Activated CD4-positive, alpha-beta T cell treated with anti-CD3 and anti-CD28 coated beads, Interleukin-2, amount 50 U/mL, for 16 hours (primary cell): ENCODE data around the gene PCED1B.
"Not testable (repeated sequence)": the region's sequence is repeated elsewhere in the genome, so short reads cannot be mapped to it uniquely, and the experiment has no call there.

Source experiments
- DNase-seq: peaks from one replicate; pipeline ENCODE4 v3.0.0-alpha.2; 2020

The PCED1B gene

DNA sequence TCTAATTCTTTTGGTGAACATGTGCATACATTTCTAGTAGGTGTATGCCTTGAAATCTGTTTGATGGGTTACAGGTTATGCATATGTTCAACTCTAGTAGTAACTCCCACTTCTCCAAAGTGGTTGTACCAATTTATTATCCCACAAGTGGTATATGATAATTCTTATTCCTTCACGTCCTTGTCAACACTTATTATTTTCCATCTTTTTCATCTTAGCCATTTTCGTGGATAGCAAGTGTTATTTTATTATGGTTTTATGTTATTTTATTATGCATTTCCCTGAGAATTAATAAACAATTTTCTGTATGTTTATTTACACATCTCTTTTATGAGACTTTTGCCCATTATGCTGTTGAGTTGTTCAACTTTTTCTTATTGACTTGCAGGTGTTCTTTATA, 11.6 kb downstream of the PCED1B start:
- DNase-seq = no peak

DNA sequence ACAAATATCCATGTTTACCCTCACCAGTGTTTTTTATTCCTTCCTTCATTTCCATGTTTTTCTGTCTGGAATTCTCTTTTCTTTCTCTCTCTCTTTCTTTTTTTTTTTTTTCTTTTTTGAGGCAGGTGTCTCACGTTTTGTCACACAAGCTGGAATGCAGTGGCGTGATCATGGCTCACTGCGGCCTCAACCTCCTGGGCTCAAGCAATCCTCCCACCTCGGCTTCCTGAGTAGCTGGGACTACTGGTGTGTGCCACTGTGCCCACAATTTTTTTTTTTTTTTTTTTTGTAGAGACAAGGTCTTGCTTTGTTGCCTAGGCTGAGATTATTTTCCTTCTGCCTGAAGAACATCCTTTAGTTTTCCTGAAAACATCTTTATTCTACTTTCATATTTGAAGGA, 15.4 kb downstream of the PCED1B start:
- DNase-seq = no peak

DNA sequence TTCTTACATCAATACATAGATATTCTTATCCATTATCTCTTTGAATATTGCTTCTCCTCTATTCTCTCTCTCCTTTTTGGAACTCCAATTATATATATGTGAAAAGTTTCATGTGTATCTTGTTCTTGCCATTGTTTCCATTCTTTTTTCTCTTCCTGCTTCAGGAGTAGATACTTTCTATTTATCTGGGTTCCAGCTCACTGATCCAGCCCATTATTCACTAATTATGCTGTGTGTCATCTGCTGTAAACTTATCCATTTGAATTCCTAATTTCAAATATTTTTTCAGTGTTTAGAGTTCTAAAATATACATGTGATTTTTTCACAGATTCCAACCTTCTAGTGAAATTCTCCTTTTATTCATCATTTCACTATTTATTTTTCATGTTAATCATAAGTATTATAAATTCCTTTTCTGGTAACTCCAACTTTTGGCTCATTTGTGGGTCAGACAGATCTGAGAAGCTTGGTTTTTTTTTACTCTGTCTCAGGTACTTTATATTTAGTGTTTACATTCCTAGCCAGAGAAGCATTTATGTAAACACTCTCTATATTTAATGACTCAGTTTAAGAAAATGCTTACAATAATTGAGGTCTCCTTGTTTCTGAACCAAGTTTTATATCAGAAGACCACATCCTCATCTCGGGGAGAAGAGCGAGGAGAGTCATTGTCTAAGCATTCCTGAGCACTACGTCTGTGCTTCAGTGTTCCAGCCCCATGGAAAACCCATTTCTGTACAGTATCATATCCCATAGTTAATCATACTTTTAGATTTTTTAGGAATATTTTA, 16.2 kb downstream of the PCED1B start:
- DNase-seq = no peak

DNA sequence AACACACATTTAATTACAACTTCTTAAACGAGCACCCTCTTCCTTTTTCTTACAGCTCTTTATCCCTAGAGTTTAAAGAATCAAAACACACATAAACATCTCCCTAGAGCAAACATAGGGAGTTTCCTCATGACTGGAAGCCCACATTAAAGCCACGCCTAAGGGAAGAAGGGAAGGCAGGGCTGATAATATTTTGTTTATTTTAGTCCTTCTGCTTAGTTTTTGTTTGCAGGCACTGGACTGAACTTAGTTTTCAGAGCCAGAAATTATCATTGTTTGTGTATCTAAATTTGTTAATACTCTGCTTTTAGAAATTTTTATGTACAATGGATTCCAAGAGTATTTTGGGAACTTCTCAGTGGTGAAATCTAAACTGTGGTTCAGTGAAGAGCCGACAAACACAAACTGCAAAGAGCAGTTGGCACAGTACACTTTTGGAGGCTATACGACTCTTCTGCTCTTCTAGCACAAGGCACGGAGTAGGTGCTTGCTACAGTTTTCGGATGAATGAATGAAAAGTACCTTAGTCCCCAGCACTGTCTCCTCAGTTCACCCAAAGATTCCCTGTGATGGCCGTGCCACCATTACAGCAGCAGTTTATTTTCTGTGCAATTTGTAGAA, 18.0 kb downstream of the PCED1B start:
- DNase-seq = no peak

DNA sequence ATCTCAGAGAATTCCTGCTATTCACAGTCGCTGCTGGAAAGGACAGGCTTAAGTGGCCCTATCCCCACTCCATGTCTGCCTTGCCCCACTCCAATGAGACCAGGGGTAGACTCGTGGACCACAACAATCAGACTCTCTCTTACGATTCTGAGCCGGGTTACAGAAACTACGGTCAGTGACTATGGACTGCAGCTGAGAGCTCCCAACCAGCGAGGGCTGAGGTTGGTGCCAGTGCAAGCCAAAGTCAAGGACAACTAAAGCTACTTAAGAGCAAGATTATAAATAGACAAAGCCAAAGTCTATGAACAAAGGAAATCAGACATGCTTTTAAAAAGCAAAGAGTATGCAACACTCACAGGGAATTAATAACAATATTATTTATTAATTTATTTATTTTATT, 18.7 kb downstream of the PCED1B start:
- no peak for DNase-seq

DNA sequence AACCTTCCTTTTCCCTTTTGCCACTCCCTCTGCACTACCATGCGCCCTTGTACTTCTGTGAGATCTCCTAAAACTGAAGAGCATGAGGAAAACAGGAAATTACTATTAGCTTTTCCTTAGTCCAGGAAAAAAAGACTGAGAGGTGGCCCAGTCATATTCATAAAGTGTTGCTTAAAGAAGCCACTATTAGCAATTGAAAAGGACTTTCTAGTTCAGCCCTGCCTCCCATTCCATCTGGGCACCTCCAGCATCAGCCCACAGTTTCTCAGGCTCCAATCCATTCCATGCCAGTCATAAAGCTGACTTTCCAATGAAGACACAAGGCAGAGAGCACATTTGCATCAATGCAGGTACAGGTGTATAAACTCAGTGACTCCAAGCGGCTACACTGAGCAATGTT, 20.2 kb downstream of the PCED1B start:
- DNase-seq = no peak

DNA sequence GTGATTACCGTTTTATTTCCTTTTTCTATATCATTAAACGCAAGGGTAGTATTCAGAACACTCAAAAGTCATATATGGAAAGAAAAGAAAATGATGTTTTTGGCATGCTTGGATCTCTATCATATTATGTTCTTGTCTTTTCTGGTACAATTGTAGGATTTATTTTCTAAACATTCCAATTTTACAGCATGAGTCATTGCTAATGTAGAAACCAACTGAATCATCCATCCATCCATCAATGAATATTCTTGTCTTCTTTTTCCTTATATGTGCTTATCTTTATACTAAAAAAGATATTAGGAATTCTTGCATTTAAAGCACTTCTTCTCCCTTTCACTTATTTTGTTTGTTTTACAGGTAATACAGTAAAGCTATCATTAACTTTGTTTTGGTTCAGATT, 20.7 kb downstream of the PCED1B start:
- DNase-seq = no peak

DNA sequence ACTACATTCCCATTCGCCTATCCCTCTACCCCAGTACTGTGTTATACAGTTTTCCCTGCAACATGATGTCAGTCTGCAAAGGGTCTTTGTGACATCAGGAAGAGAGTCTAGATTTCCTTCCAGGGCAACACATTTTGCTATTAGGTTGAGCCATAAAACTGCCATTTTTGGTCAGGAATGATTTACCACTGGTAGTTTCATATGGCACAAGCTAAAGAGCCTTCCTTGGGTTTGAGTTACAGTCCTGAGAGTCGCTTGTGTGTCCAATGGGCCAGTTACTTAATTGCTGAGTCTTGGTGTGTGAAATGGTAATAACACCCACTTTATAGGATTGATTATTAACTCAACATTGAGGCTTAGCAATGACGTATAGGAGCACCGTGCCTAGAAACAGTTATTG, 23.0 kb downstream of the PCED1B start:
- DNase-seq = no peak

DNA sequence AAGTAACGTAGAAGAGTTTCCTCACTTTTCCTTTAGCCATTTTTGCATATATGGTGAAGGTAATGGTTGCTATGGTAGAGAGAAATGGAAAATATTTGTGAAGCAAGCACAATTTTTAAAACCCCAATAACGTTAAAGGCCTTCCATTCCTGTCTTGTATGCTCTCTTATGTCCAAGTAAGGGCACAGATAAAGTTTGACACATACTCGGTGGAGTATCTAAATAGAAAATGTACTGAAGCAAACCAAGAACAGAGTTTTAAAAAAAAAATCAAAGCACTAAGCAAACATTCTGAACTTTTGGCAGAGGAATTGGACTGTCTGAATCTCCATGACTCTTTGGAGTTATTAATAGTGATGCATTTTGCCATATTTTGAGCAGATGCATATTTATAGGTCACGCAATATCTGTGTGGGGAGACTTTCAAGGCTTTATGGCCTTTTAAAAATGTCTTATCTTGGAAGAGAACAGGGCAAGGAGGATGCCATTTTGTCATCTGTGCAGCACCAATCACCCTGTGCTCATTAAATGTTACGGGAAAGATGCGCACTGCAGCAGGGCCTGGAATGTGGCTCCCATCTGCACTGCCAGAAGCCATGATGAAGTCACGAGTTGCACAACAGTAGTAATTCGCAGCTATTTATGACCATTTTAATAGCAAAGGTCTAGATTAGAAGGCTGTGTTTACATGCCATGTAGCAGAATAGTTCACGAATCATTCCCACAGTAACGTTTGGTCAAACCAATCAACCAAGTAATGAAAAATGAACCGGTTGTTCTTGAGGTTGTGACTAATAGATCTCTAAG, 23.6 kb downstream of the PCED1B start:
- DNase-seq = no peak

DNA sequence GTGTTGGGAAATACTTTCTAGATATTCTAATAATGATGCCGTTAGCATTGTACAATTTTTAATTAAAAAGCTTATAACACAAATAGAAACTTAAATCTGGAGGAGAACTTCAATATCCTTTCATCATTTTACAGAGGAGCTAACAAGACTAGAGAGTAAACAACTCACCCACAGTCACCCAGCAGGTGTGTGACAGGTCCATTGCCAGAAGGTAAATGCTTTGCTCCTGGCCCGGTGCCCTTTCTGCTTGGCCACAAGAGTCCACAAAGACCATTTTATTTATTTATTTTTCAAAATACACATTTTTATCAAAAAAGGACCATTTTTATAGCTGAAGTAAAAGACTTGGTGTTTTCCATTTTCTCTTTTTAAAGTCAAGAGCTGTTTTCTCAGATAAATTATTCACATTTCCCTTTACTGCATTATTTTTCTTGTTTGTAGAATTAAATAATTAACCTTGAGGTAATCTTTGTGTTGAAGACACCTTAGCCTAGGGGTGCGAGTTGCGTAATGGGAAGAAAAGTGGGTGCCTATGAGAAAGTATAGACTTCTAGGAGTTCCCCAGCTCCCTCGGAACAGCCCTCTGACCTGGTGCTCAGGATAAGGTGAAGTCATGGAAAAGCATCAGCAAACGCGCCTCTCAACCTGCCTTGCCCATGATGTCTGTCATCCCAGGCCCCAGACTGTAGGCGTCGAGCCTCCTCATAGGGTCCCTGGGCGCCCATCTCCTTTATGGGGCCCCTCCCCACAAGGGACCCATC, 26.7 kb downstream of the PCED1B start:
- DNase-seq = no peak

DNA sequence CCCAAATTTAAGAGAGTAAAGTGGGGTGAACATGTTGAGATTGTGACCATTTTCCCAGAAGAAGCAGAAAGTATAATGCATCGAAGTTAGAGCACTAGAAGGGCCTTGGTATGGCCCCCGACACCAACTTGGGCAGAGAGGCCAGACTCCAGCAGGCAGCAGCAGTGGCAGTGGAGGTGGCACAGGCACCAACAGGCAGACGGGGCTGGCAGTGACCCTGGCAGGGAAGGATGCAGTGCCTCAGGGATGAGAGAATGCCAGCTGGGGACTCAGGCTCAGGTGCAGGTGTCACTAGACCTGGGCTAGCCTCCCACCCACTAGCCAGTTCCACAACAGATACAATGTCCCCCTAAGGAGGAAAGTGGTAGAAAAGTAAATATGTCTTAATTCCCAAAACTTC, 28.0 kb downstream of the PCED1B start:
- DNase-seq = no peak

DNA sequence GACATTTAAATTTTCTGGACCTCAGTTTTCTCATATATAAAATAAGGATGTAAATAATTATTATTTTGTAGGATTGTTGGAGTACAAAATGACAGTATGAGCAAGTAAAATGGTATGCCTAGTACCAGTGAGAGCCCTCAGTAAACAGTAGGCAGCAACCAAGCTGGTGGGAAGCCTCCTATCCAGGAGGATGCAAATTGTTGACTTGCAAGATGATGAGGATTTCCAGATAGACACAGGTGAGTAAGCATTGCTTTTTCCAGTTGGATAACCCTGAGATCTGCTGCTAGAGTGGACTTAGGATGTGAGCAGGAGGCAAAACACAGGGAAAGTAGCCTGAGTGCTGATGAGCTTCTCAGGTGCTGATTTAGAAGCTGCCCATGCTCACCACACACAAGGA, 28.5 kb downstream of the PCED1B start:
- no peak for DNase-seq

DNA sequence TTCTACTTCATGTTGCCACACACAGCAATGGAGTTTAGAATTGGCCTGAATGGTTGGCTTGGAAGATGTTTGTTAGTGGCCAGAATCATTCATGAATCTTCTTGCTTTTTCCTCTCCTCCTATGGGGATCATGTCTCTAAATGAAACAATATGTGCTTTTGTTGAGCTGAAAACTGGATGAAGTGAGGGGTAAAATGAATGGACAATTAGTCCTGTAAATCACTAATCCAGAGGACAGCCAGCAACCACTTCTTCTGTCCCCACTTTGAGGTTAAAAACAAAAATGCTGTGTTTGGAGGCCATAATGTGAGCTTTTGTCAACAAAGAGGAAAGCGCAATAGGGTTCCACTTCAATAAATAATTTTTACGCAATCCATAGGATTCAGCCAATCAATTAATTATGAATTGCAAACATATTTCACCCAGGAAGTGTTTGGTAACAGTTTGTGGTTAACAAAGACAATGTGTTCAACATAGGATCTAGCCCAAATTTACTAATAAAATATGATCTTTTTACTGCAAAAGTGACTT, 30.7 kb downstream of the PCED1B start:
- DNase-seq = no peak

DNA sequence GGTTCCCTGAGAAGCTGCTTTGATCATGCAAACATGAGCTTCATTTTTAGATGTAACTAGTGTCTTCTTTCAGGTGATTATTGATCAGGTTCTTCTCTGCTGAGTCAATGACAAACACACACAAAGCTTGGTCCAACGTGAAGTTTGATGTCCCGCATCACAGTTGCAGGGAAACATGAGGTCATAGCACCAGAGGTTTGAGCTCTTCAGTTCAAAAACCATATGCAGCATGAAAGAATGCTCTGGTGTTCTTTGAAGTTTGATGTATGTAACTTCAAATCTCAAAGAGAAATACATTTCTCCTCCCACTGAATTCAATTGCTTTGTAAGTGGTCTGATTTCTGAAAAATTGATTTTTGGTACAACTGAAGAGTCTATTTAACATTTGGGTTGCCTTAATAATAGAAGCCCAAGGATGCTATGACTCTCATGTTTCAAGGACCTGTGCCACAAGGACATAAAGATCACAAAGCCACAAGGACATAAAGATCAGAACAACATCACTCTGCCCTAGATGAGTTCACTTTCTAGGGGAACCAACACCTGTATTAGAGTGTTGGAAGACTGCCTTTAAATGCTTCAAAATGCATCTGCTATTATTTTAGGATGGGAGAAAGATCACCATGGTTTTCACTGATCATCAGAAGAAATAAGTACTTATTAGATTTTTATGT, 31.4 kb downstream of the PCED1B start:
- DNase-seq = peak; percentile 22

DNA sequence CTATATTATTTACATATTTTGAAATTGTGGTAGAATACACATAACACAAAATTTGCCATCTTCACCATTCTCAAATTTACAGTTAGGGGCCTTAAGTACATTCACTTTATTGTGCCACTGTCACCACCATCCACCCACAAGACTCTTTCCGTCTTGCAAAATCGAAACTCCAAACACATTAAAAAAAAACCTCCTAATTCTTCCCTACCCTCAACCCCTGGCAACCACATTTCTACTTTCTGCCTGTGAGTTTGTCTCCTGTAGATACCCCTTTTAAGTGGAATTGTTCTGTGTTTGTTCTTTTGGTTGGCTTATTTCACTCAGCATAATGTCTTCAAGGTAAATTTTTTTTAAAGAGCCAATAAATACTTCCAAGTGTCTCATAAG, 32.0 kb downstream of the PCED1B start:
- peak; percentile 72 for DNase-seq

DNA sequence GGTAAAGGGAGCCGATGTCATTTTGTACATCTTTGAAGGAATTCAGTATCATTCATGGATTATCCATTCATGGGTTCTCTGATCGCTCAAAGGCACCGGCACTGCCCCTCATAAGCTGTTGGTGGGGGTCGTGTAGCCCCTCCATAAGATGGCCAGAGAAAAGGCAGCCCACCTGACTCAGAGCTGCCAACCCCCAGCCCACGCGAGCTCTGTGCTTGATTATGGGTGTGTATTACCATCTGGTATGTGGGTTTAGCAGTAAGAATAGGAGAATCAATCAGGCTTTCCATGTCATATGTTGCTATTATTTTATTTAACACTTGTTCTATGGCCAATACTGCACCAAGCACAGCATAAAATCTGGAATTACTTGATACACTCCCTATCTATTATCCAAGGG, 32.4 kb downstream of the PCED1B start:
- no peak for DNase-seq

DNA sequence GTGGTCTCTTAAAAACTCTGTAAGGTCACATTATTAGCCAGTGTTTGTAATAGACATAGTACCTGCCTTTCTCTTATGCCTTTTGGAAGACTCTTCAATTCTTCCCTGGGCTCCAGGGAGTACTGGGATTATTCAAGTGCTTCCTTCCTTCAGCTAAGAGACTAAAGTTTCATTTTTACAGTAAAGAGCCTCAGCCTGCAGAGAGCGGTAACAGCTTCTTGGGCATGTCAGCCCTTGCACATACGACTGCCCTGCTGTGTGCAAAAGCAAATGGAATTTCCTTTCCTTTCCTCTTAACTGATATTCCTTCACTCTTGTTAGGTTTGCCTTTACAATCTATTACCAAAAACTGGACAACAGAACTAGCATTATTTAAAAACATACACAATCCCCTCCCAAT, 33.3 kb downstream of the PCED1B start:
- no peak for DNase-seq

DNA sequence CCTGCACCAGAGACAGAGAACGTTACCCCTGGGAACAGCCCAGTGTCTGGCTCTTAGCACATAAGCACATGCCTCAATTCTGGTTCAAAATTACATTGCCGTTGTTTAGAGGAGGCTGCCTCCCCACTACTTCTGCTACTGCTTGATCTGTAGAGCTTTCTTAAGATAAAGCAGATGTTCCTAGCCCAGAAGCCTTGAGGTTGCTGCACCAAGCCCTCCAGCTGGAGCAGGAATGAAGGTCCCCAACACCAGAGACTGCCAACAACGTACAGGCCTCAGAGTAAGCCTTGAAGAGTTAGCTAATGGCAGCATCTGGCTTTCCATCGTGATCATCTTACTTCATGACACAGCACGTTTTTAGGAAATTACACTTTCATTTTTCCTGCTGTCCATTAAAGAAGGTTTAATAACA, 35.1 kb downstream of the PCED1B start:
- no peak for DNase-seq

DNA sequence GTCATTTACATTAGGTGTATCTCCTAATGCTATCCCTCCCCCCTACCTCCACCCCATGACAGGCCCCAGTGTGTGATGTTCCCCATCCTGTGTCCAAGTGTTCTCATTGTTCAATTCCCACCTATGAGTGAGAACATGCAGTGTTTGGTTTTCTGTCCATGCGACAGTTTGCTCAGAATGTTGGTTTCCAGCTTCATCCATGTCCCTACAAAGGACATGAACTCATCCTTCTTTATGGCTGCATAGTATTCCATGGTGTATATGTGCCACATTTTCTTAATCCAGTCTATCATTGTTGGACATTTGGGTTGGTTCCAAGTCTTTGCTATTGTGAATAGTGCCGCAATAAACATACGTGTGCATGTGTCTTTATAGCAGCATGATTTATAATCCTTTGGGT, 37.9 kb downstream of the PCED1B start:
- DNase-seq = not testable (repeated sequence)

DNA sequence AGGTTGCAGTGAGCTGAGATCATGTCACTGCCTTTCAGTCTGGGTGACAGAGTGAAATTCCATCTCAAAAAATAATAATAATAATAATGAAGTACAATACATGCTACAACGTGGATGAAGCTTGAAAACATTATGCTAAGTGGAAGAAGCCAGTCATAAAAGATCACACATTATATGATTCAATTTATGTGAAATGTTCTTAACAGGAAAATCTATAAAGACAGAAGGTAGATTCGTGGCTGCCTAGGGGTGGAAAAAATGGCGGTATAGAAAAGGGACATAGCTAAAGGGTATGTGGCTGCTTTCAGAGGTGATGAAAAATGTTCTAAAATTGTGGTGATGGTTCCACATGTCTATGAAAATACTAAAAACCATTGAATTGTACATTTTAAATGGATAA, 41.3 kb downstream of the PCED1B start:
- no peak for DNase-seq

DNA sequence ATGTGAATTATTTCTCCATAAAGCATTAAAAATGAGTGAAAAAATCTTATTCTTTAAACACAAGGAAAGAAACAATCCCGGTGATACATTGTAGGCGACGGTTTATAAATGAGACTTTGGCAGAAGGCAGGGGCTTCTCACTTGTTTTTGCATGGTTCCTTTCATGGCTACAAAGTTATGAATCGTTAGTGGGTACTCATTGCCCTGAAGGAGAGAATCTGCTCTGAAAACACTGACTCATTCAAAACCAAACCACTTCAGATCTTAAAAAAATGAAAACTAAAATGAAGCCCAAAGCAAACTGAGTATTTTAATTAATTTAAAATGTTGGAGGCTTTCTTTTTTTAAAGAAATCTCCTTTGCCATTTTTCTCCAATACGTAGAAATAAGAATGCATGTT, 41.7 kb downstream of the PCED1B start:
- DNase-seq = no peak

DNA sequence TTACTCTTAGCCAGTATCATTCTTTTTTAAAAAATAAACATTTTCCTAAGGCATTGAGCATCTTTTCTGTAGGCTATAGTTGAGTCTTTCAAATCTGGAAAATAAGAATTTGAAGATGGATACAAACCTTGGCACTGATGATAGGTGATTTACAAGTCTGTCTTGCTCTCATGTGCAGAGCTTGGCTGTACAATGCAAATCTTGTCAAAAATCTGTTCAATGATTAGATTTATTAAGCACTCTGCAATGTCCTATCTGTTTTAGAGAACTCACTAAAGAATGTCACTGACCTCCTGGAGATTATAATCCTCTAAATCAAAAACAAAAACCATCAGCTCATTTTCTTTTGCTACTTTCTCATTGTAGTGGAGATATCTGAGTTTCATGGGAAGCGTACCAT, 43.2 kb downstream of the PCED1B start:
- no peak for DNase-seq
